NCI-H446 (cell line): ENCODE data around the gene TC2N.
"Not testable (repeated sequence)": the region's sequence is repeated elsewhere in the genome, so short reads cannot be mapped to it uniquely, and the experiment has no call there.

Experiments used
- DNase-seq, 2 experiments: peaks; one replicate each; lab custom pipeline; 2025; lab: John Stamatoyannopoulos, UW

TC2N gene

DNA sequence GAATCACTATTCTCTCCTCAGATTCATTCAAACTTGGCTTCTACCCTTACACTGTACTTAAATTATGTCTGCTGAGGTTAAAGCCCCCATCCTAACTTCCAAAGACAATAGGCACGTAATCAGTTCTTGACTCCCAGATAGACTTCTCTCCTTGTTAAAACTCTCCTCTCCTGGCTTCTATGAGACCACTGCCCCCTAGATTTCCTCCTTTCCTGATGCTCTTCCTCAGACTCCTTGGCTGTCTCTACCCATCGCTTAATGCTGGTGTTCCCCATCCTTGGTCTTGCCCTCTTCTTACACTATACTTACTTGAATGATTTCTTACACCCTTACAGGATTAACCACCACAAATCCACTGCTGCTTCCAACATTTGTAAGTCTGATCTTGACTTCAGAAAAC lies 32.8 kb downstream of the TC2N start:
- no peak for DNase-seq

DNA sequence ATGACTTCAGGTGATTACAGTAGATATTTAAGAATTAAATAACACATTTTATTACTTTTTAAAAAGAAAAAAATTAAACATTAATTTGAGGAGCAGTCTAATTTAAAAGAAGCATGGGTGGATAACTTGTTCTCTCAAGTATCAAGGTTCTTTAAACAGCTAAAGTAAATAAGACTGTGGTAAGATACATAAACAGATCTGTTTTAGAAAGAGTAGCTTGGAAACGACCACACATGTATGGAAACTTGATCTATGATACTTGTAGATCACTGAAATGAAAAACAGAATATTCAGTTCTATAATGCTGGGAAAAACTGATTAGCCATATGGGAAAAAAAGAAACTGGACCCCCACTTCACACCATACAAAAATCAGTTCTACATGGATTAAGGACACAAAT lies 36.0 kb downstream of the TC2N start:
- DNase-seq = no peak

DNA sequence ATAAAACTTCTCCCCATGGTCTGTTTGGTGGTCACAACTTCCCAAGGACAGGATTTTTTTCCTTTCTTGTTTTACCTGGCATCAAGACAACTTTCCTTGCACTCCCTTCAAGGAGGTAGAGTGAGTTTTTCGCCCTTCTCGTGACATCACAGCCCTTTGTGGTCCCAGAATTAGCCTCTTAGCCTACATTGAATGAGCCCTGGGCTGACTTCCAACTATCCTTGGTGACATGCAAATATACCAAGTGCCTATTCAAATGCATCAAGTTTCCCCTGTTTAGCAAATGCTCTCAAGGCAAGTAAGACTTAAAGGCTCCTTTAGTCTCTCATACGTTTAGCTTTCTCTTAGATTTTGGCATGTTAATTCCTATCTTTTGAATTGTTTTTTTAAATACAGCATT lies 36.6 kb downstream of the TC2N start:
- no peak for DNase-seq

DNA sequence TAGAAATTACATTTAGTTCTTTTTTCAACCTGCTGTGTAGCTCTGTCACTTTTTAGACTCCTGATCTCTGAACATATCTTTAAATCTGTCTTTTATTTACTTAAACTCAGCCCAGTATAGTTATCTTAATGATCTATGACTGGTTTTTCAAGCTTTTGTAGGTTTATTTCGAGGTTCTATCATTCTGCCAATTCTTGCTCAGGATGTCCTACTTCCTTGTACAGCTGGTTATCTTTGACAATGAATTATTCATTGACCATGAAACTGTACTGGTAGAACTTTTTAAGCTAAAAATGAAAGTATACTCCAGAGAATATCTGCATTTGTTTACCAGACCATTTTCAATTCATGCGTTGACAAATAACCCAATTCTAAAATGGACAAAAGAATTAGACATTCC lies 37.8 kb downstream of the TC2N start:
- DNase-seq = no peak

DNA sequence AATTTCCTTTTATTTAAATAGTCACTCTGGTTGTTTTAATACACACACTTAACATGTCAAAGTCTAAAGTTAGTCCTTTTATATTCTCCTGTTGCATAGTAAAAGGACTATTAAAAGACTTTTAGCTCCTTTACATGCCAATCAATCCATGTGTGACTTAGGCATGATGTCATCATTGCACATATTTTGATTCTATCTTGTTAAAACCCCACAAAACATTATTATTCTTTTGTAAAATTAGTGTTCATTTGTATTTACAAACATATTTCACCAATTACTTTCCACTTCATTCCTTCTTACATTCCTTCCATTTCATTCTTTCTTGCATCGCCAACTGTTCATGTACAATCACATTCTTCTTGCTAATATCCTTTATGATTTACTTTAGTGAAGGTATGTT lies 39.6 kb downstream of the TC2N start:
- no peak for DNase-seq

DNA sequence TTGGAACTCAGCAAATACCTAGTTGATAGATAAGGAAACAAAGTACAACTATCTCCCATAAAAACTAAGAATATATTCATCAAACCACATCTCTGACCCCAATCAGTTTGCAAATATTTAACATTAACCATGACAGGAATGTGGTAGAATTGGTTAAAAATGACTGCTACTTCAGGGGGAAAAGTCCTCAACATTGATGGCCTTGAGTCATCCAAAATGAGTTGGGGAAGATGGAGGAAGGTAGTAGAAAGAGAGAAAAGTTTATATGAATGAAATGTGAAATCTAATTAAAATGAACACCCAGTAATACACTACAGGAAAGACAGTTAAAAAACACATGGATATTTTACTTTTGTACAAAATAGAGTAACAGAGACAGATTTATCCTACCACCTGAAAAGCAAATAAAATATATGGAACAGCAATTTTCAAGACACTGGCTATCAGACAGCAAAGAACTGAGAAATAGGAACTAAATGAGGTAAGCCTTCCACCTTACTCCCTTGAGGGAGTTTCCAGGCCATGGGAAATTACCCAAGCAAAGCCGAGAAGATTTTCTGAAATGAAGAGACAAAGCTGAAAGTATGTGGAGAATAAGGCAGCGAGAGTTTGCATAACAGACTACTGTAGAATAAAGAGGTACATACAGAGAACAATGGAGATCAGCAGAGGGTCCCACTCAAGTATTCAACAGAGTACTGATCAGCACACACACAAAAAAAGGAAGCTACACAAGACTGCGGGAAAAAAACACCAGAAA lies 49.6 kb downstream of the TC2N start:
- no peak for DNase-seq

DNA sequence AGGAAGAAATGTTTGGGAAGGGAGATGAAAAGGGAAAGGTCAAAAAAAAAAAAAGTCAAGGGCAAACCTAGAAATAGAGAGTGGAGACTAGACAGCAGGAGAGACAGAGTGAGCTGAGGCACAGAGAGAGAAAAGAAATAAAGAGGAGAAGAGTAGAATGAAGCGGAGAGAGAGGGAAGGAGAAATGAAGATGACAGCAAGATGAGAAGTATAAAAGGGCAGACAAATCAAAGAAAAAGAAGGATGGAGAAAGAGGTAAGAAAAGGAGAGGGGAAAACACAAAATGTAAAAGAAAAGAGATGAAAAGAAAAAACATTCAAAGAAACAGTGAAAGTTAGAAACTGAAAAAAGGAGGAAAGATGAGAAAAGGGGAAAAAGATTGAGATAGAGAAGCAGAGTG lies 53.0 kb downstream of the TC2N start:
- DNase-seq = no peak

DNA sequence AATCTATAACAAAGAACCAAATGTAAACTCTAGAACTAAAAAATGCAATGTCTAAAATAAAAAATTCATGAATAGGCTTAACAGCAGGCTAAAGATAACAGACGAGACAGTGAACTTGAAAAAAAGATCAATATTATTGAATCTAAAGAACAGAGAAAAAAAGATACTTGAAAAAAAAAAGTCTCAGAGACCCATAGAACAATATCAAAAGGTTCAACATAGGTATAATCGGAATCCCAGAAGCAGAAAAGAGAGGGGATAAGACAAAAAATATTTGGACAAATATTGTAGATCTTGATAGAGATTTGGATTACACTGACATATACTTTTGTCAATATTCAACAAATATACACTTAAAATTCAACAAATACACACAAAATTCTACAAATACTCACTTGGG lies 56.6 kb downstream of the TC2N start:
- no peak for DNase-seq

DNA sequence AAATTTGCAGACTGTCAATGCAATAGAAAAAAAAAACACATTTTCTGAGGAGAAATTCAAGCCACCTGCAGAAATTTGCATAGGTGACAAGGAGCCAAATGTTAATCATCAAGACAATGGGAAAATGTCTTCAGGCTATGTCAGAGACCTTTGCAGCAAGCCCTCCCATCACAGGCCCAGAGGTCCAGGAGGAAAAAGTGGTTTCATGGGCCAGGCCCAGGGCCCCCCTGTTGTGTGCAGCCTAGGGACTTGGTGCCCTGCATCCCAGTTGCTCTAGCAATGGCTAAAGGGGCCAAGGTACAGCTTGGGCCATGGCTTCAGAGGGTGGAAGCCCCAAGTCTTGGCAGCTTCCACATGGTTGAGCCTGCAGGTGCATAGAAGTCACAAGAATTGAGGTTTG lies 60.6 kb downstream of the TC2N start:
- no peak for DNase-seq

DNA sequence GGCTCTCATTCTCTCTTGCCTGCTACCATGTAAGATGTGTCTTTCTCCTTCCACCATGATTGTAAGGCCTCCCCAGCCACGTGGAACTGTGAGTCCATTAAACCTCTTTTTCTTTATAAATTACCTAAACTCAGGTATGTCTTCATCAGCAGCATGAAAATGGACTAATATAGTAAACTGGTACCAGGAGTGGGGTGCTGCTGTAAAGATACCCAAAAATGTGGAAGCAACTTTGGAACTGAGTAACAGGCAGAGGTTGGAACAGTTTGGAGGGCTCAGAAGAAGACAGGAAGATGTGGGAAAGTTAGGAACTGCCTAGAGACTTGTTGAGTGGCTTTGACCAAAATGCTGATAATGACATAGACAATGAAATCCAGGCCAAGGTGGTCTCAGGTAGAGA lies 61.2 kb downstream of the TC2N start:
- not testable (repeated sequence) for DNase-seq

DNA sequence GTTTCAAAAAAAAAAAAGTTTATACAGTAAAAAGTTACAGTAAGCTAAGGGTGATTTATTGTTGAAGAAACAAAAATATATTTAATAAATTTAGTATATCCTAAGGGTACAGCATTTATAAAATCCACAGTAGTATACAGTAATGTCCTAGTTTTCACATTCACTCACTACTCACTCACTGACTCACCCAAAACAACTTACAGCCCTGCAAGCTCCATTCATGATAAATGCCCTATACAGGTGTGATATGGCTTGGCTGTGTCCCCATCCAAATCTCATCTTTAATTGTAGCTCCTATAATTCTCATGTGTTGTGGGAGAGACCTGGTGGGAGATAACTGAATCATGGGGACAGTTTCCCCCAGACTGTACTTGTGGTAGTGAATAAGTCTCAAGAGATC lies 61.7 kb downstream of the TC2N start:
- DNase-seq = no peak

DNA sequence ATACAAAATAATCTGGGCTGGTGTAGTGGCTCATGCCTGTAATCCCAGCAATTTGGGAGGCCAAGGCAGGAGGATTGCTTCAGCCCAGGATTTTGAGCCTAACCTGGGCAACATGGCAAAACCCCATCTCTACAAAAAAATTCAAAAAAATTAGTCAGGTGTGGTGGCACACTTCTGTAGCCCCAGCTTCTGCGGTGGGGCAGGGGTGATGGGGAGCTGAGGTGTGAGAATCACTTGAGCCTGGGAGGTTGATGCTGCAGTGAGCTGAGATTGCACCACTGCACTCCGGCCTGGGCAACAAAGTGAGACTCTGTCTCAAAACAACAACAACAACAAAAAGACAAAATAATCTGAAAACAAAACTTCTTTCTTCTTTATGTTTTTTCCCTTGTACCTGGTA lies 66.0 kb downstream of the TC2N start:
- DNase-seq = no peak

DNA sequence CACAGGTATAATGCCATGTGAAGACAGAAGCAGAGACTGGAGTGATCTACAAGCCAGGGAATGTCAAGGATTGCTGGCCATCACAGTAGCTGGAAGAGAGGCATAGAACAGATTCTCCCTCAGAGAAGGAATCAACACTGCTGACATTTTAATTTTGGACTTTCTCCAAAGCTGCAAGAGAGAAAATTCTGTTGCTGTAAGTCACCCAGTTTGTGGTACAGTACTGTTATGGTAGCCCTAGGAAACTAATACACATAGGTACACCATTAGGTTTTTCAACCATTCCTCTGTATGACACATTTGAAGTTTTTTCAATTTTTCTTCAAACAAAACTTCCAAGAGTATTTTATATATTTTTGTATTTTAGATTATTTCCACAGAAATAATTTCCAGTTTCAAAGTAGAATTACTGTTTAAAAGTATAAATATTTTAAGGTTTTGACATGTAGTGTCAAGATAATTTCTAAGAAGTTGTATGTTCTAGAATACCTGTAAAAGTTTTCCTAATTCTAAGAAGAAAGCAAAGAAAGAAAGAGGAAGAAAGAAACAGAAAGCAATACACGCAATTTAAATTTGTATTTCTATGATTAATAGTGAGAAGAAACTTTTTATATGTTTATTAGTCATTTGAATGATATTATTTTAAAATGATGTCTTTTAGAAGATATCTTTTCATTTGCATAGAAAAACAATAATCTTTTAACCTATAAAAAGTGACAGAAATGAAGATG lies 70.6 kb downstream of the TC2N start:
- DNase-seq = no peak

DNA sequence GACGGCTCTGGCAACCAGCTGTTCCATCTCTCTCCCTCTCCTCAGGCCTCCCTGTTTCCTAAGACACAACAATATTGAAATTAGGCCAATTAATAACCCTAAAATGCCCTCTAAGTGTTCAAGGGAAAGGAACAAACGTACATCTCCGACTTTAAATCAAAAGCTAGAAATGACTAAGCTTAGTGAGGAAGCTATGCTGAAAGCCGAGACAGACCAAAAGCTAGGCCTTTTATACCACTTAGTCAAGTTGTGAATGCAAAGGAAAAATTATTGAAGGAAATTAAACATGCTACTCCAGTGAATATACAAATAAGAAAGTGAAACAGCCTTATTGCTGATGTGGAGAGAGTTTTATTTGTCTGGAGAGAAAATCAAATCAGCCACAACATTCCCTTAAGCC lies 73.6 kb downstream of the TC2N start:
- no peak for DNase-seq

DNA sequence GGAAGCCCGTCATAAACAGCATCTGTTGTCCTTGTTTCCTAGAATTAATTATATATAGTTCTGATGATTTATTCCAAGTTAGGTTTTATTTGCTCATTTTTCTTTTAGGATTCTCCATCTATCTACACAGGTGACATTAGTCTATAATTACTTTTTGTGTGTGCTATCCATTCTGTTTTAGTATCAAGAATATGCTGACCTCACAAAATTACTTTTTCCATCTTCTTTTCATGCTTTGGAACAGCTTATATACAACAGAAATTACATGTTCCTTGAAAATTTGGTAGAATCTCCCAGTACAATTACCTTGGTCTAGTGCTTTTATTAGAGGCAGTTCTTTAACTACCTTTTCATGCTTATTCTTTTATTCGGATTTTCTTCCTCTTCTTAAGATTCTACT lies 81.1 kb downstream of the TC2N start:
- no peak for DNase-seq

DNA sequence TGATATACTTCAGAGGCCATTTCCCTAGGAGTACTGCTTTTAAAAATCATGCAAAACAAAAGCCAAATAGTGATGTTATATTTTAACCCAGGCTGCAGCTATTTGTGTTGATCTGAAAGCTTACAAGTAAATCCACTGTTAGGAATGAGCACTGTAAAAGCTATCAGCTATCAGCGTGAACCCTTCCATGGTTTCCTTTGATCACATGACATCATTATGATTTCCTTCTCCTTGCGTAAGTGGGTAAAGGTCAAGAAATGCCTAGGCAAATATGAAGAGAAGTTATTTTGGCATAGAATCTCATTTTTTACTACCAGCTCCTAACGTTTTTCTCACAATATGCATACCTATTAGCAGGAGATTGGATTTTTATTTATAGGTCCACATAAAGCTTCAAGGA lies 86.9 kb downstream of the TC2N start:
- no peak for DNase-seq

DNA sequence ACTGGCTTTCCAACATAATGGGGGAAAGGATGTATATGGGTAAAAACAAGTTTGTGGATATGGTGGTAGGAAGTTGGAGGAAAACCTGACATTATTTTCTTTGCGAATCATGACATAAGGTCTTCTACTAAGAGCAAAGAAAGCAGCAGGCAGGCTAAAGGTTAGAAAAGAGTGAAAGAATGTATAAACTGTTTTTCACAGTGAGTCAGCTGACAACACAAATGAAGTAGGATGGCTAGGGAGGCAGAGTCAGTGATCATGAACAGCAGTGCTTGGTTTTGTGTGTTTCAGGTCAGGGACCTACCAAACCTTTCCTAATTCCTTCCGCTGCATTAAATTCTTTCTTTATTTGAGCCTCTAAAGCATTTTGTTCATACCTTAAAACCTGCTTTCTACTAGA lies 89.1 kb downstream of the TC2N start:
- DNase-seq = no peak

DNA sequence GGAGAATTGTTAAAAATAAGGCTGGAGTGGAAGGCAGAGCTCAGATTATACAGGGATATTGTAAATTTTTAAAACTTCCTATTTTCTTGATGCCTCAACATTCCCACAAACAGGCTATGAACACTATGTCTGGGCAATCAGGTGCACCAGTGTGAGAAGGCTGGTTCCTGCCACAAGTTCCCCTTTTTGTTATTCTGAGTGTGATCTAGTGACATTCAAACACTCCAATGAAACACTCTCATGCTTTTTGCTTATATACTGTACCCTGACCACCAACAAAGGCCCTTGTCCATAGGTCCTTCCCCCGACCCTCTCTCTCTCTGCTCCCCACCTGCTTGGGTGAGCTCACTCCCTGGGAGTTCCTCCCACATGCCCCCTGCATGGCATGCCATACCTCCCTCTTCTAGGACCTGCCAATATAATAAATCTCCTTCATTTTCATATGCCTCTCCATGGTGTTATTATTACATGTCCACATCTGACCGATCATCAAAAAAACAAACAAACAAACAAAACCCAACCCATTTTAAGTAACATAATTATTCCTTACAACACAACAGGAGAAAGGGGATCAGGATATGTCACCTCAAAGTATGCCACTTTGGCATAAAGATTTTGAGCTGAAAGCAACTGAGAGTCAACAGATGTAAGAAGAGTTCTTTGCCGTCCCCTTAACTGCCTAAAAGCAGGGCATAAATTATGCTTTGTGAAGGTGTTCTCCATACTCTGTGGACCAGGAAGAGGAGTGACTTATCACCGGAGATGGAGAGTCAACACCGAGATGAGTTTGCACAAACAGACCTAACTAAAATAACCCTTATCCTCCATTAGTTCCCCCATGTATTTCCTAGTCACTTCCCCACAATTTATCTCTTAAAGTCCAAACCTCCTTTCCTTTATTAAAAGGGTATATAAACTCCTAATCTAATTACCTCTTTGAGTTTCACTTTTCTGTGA lies 92.9 kb downstream of the TC2N start:
- DNase-seq = no peak

DNA sequence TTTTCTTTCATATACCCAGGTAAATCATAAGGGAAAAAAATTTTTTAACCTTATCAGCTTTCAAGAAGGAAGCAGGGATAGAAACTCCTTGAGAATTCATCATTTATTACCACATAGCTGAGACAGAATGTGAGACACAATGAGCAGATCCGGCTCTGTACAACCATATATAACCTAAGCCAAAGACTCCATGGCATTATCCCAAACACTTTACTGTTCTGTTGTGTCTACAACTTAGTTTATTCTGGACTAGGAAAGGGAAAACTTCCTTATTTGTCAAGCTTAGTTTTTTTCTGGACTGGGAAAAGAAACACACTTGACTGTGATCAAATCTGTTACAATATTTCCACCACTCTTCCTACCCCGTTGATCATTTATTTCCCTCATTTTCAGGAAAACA lies 97.2 kb downstream of the TC2N start:
- no peak for DNase-seq

DNA sequence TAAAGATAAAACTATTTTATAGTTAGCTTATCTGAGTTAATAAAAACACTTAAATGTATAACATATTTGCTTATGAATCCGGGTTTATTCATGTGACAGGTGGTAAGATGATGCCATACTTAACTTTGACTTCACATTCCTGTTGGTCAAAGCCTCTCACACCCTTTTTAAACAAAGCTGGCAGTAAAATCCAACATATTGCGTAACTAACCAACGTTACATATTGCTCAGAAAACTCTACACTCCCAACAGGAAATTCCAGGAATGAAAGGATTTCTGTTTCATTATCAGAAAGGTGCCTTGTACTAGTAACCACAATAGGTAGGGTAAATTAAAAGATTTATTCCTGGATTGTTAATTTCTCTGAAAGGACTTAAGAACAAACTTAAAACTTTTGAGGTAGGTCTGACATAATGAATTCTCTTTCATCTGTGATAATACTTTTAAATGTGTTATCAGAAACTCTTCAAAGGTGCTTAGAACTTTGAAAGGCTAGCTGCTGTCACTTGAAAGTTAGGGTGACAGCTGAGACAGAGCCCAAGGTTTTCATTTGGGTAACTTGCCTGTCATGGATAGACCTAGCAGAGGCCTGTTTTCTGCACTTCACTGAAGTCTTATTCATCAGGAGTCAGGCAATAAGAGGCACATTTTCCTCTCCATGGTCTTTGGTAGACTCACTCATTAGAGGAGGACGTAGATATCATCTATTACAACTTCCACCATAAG lies 111.6 kb downstream of the TC2N start:
- no peak for DNase-seq

DNA sequence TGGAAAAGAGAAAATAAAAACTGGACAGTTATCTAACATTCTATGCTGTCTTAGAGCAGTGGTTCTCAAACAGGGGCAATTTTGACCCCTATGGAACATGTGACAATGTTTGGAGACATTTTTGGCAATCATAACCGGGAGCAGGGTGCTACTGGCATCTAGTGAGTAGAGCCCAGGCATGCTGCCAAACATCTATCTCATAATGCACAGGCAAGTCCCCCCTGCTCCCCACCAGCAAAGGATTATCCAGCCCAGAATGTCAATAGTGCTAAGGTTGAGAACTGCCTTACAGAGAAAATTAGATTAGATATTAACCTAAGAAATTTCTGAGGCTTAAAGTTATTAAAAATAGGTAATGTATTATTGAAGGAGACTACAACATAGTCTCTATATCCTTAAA lies 112.5 kb downstream of the TC2N start:
- no peak for DNase-seq

DNA sequence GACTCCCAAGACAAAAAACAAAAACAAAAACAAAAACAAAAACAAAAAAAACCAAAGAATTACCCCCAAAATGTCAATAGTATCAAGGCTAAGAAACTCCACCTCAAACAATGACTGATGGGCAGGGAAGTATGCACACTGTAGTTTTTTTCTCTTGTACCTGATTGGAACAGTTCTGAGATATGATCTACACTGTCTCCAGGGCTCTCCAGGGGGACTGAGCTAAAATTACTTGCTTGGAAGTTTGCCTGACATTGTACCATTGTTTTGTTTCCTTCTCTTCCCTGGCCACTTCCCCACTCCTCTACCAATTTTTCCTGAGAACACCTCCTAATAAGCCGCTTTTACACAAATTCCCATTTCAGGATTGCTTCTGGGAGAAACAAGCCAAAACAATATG lies 113.2 kb downstream of the TC2N start:
- no peak for DNase-seq
